ENCODE data around the gene VTN. TPM values are rescaled to one million over a fixed set of nuclear protein-coding genes. Genes with fewer than 3 reads are reported as not detected.
A peak's percentile ranks its signal among the peaks of the same experiment; 100 is the strongest.

The VTN gene
- total RNA-seq, 1 donor from 2014 or later = 0.25 TPM

GRCh38 chr17:28363186-28363585 lies 6.9 kb downstream of the VTN start:
- Mint-ChIP-seq H3K4me1 (ENCODE audit: low read depth, unreplicated experiment) (peaks cover 2% of the 10 kb centered on the region), H3K27me3 (ENCODE audit: unreplicated experiment) (peaks cover 3% of the 10 kb centered on the region), H3K27ac (ENCODE audit: unreplicated experiment) (no peak overlapping the region), H3K9me3 (ENCODE audit: unreplicated experiment) (no peaks in the 10 kb centered on the region), H3K36me3 (ENCODE audit: unreplicated experiment) (peaks cover 2% of the 10 kb centered on the region), H3K4me3 (ENCODE audit: unreplicated experiment) (no peak overlapping the region)
- DNase-seq = no peak
- TF ChIP-seq, protein P1, sequence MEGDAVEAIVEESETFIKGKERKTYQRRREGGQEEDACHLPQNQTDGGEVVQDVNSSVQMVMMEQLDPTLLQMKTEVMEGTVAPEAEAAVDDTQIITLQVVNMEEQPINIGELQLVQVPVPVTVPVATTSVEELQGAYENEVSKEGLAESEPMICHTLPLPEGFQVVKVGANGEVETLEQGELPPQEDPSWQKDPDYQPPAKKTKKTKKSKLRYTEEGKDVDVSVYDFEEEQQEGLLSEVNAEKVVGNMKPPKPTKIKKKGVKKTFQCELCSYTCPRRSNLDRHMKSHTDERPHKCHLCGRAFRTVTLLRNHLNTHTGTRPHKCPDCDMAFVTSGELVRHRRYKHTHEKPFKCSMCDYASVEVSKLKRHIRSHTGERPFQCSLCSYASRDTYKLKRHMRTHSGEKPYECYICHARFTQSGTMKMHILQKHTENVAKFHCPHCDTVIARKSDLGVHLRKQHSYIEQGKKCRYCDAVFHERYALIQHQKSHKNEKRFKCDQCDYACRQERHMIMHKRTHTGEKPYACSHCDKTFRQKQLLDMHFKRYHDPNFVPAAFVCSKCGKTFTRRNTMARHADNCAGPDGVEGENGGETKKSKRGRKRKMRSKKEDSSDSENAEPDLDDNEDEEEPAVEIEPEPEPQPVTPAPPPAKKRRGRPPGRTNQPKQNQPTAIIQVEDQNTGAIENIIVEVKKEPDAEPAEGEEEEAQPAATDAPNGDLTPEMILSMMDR (IDR thresholded peaks at IDR 0.05; ENCODE audit: partially characterized antibody, unreplicated experiment) = no peak

DNA sequence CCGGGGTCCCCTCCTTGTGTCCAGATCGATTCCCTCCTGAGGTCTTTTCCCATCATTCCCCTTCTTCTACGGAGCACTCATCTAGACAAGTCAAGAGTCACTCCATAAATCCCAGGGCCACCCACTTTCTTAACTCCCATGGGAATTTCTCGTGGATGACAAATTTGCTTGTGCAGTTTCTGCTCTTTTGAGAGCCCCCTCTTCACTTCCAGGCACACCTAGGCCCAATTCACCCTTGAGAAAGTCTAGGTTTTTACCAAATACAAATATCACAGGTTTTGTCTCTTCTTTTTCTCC lies 12.3 kb downstream of the VTN start:
- H3K4me3 Mint-ChIP-seq (ENCODE audit: unreplicated experiment) = peak overlapping the region; percentile 95
- peaks cover 8% of the 10 kb centered on the region for H3K36me3 Mint-ChIP-seq (ENCODE audit: unreplicated experiment)
- peaks cover 10% of the 10 kb centered on the region for H3K9me3 Mint-ChIP-seq (ENCODE audit: unreplicated experiment)
- H3K27me3 Mint-ChIP-seq (ENCODE audit: unreplicated experiment) = peaks cover 6% of the 10 kb centered on the region
- peak overlapping the region; percentile 96 for H3K27ac Mint-ChIP-seq (ENCODE audit: unreplicated experiment)
- TF ChIP-seq, protein P1 (IDR thresholded peaks at IDR 0.05; ENCODE audit: partially characterized antibody, unreplicated experiment) = no peak
- H3K4me1 Mint-ChIP-seq (ENCODE audit: low read depth, unreplicated experiment) = peaks cover 13% of the 10 kb centered on the region
- DNase-seq = no peak

GRCh38 chr17:28357061-28357900 lies 12.8 kb downstream of the VTN start, which contains the start of gene POLDIP2:
Gene POLDIP2, minus strand, starts transcription at chr17:28357527. Its CDS starts 79 bp downstream, at chr17:28357448.
- Mint-ChIP-seq H3K9me3 (ENCODE audit: unreplicated experiment) (peaks cover 11% of the 10 kb centered on the region), H3K27me3 (ENCODE audit: unreplicated experiment) (peaks cover 6% of the 10 kb centered on the region), H3K4me1 (ENCODE audit: low read depth, unreplicated experiment) (peaks cover 13% of the 10 kb centered on the region), H3K4me3 (ENCODE audit: unreplicated experiment) (peak within 1 kb of the TSS; percentile 97), H3K27ac (ENCODE audit: unreplicated experiment) (peak within 1 kb of the TSS; percentile 96), H3K36me3 (ENCODE audit: unreplicated experiment) (peaks cover 8% of the 10 kb centered on the region)
- TF ChIP-seq, protein P1 (IDR thresholded peaks at IDR 0.05; ENCODE audit: partially characterized antibody, unreplicated experiment) = no peak
- DNase-seq = peak; percentile 97

- Mint-ChIP-seq H3K27me3 (ENCODE audit: unreplicated experiment) (peaks cover 1% of the 10 kb centered on the region), H3K27ac (ENCODE audit: unreplicated experiment) (no peak overlapping the region), H3K4me1 (ENCODE audit: low read depth, unreplicated experiment) (no peaks in the 10 kb centered on the region), H3K4me3 (ENCODE audit: unreplicated experiment) (no peak overlapping the region), H3K36me3 (ENCODE audit: unreplicated experiment) (no peaks in the 10 kb centered on the region), H3K9me3 (ENCODE audit: unreplicated experiment) (peaks cover 2% of the 10 kb centered on the region)
- TF ChIP-seq, protein P1 (IDR thresholded peaks at IDR 0.05; ENCODE audit: partially characterized antibody, unreplicated experiment) = no peak
- DNase-seq = no peak
Measured at GRCh38 chr17:28350271-28350670, 19.8 kb downstream of the VTN start.

DNA sequence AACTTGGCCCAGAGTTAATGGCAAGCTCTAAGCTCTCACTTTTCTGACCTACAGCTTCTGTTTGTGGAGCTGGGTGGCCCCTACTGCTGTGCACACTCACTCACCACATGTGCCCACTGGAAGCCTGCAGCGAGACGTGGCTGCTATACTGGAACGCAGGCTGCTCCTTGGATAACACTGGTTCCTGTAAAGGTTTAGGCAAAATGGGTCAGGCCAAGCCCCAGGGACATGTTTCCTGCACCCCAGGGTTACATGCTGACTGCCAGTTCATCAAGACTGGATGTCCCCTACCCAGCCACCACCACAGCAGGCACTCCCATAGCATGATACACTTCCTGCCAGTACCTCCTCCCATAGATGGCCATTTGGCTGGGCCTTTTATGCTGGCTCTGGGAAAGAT lies 21.1 kb downstream of the VTN start:
- no peaks in the 10 kb centered on the region for H3K36me3 Mint-ChIP-seq (ENCODE audit: unreplicated experiment)
- H3K4me3 Mint-ChIP-seq (ENCODE audit: unreplicated experiment) = no peak overlapping the region
- H3K4me1 Mint-ChIP-seq (ENCODE audit: low read depth, unreplicated experiment) = no peaks in the 10 kb centered on the region
- DNase-seq = no peak
- peaks cover 1% of the 10 kb centered on the region for H3K27me3 Mint-ChIP-seq (ENCODE audit: unreplicated experiment)
- peaks cover 2% of the 10 kb centered on the region for H3K9me3 Mint-ChIP-seq (ENCODE audit: unreplicated experiment)
- TF ChIP-seq, protein P1 (IDR thresholded peaks at IDR 0.05; ENCODE audit: partially characterized antibody, unreplicated experiment) = no peak
- H3K27ac Mint-ChIP-seq (ENCODE audit: unreplicated experiment) = no peak overlapping the region
